ENCODE measurements around the gene DGKI.
"Not testable (repeated sequence)": the region's sequence is repeated elsewhere in the genome, so short reads cannot be mapped to it uniquely, and the experiment has no call there.

The DGKI gene

DNA sequence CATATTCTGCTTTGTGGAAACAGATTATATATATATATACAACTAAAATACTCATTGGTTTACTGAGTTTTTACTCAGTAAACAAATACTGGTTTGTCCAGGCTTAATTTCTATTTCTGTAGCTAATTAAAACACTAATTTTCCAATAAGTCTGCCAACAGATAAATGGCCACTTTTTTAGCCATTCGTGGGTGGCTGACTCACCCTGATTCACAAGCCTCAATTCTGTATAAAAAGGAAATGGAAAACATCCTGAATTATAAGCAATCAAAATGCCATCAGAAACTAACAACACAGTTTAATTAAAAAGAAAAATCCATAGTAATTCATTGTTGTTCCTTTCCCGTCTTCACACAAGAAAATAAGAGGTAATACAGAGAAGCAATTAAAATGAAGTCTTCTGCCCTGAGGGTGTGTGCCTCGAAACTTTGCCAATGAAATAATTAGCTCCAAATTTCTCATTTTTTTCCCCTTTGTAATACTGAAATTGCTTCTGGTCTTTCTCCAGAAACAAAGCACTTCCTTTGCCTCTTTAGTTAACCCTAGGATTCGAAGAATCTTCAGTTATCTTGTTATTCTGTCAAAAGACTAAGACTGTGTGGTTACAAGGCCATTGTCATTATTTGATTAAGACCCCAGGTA, 384.6 kb downstream of the DGKI start:
- DNase-seq, result no peak

DNA sequence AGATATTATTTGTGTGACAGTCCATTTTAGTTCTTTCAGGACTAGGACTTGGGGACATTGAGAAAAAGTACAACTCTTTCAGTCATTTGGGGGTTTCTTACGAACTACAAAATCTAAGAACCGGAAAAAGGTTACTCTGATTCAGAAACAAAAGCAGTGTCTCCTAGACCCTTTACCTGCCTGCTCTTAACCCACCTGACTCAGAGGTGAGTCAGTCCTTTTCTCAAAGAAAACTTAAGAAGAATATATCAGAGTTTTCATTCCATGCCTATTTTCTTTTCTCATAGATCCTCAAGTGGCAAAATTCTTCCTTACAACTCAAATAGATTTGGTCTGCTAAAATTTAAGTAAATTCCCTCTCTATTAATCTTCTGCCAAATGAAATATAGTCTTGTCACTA, 388.4 kb downstream of the DGKI start:
- DNase-seq, result no peak

DNA sequence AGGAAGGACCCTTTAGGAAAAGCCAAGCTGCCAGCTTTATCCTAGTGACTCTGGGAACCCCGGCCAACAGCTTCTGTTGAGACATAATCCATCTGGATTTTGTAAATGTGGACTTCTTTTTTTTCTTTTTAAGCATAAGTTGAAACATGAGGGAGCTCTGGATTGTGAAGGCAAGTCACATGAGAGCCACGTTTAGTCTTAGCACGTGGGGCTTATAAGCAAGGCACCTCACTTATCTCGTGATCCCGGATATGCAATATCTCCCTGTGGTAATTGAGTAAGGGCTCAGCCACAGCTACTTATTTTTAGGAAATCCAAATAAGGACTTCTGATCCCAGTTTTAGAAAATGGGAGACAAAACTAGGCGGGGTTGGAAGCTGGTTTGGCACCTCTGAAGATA, 392.0 kb downstream of the DGKI start:
- DNase-seq, result no peak

DNA sequence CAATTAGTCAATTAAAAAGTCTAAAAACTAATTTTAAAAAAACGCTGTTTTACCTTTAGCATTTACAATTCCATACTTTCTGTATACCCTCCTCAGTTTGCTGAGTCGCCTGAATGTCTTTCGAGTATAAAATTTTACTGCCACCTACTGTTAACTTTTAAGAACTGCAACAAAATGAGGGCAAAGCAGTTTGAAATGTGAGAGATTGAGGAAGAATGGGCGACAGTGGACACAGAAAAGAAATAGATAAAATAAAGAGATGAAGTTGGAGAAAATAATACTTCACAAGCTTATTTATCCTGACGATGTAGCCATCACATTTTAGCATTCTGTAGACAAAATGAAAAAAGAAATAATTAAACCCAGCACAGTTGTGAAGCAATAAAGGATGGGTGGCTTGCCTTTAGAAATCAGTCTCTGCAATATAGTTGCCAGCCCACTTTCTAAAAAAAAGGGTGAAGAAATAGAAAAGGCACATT, 392.5 kb downstream of the DGKI start:
- peak in 2 of 14 donors; percentile 16 for DNase-seq

DNA sequence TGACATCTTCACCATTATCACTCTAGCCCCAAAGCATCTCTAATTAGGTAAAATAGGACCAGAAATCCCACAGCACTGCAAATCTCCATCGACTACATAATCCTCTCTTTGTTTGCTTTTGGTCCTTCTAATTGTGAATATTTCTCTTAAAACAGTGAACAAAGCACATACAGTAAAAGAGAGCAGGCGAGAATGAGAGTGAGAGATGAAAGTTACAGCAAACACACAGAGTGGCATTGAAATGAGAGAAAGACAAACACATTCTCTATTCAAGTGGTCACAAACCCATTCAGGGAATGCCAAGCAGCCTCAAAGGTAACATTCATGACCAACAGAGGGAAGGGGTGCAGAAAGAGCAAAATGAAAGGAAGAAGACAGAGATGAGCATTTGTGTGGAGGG, 393.4 kb downstream of the DGKI start:
- DNase-seq, result peak in 3 of 14 donors; percentile 9 to 67 (median 47)

DNA sequence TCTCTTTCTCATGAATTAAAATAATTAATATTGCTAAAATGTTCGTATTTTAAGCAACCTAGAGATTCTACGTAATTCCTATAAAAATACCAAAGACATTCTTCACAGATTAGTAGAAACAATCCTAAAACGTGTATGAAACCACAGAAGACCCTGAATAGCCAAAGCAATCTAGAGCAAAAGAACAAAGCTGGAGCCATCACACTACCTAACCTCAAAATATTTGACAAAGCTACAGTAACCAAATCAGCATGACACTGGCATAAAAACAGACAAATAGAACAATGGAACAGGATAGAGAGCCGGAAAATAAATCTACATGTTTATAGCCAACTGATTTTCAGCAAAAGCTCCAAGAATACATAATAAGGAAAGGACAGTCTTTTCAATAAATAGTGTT, 397.8 kb downstream of the DGKI start:
- no peak for DNase-seq

DNA sequence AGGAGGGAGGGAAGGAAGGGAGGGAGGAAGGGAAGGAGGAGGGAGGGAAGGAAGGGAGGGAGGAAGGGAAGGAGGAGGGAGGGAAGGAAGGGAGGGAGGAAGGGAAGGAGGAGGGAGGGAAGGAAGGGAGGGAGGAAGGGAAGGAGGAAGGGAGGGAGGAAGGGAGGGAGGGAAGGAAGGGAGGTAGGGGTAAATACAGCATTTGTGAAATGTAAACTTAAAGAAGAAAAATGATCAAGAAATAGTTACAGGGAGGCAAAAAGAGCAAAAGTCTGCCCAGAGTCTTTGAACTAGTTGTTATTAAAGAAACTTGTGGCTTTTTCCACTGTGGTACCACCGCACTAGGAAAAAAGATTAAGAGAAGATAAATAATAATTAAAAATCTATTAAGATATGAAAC, 398.2 kb downstream of the DGKI start:
- DNase-seq, result not testable (repeated sequence)

DNA sequence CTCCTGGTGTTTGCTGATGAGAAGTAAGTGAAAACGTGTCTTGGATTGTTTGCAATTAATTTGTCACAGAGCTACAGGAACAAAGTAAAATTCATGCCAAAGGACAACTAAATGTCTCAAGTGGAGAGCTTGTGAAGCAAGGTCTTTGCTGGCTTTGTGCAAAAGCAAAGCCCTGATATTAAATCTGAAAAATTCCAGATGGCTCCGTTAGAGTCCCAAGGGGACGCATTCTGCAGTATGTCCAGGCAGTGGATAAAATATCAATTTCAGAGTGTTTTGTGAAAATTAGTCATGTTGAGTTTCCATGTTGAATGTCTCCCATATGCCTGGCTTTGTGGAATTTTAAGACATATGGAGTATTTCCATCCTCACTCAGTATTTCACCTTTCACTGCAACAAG, 400.7 kb downstream of the DGKI start:
- DNase-seq, result no peak

DNA sequence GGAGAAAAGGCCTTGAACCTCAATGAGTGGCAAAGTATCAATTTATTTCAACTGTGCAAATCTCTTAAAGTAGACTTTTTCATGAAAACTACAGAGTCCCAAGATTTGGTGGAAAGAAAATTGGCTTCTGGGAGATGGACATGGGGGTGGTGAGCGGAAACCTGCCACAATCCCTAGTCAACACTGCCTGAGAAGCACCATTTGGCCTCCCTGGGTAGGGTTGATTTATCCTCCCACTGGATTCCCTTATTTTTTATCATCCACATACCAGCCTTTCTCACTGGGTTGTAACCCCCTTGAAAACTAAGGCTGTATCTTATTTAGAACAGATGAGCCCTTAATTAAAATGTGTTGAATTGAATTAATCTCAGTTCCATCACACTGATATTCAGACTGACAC, 401.5 kb downstream of the DGKI start:
- no peak for DNase-seq

DNA sequence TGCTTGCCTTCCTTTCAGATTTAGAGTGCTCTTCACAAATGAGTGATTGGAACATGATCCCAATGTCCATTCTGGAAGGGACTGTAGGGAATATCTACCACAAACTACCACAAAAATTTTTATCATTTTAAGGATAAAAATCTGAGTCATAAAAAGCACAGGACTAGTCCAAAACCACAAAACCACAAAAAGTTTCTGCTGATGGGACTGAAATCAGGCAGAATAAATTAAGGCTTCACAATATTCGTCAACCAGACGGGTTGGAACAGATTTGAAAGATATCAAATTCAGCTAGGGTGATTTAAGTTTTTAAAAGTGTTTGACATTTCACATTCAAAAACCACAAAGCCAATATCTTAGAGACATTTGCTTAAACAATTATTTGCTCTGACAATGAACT, 403.2 kb downstream of the DGKI start:
- no peak for DNase-seq

DNA sequence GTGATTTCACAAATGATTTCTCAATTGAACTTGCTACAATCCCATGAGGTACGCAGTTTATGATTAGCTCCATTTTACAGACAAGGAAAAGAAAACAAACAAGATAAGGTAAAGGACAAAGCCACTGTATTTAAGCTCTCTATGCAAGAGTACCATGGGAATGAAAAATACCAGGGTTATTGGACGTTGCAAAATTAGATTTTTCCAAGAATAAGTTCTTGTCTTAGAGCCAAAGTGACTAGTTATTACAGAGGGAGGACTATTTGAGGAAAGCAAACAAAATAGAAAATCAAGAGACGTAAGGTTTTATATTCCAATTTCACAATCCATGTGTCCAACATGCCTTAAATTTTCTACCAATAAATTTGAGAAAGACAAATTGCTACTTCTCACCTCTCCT, 405.3 kb downstream of the DGKI start:
- DNase-seq, result no peak

DNA sequence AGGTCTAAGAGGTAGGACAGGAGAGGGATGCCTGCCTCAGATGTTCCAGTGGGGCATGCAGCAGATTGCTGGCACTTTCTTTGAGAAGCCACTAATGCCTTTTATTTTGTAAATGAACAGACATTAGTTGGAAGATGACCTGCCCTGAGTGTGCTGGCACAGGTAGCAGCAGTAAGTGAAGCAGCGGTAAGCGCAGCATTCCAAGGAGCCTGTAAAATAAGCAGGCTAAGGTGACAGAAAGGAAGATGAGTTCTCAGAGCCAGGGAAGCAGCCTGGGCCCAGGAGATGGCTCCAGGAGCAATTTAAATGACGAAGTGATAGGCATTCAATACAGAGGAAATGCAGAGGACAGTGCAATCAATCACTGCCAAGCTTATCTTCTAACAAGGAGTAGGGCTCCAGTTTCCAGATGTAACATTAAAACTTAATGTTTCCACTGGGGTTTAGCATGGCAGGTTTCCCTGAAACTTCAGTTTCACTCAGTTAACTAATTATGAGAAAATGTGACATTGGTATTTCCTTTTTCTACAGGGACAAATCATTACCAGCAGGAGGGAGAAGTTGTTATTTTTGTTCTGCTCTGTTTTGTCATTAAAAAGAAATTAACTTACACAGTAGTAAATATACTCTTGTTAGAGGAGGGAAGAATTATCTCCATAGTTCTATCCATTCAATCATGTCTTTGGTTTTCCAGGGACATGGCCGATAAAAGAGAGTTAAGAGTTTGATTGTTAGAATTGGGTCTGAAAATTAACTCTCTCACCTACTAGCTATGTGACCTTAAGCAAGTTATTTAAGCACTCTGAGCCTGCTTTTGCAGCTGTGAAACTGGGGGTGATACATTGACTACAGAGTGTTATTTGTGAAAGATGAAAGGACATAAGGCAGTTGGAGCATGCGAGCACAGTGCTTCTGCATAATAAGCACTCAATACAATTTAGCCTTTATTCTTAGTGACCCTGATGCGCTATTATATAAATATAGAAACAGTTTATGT, 406.6 kb downstream of the DGKI start:
- DNase-seq, result no peak

DNA sequence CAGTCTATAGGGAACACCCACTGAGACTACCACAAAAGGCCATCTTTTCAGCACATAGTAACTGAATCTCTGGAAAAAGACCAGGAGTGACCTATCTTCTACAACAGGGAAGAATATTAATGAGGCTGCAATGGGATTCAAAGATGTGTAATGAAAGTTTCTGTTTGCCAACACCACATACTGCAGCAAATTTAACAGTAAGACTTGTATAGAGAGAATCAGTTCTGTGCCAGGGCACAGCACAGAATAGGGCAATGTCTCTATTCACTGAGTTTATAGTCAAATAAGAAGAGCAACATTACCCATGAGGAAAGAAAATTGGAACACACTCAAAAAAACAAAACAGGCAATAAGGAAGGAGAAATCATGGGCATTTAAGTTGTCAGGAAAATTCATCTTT, 411.8 kb downstream of the DGKI start:
- no peak for DNase-seq

DNA sequence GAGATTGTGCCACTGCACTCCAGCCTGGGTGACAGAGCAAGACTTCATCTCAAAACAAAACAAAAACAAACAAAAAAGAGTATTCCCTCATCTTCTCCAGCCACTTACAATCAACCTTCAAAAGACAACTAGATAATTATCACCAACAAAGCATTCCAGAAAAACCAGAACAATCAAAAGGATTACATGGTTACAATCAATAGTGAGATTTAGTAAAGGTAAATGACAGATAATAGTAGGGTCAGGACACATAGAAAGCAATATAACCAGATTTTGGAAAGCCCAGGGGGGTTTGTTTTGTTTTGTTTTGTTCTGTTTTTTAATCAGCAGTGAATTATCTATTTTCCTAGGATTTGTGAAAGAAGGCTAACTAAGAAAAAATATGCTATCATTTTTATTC, 412.2 kb downstream of the DGKI start:
- DNase-seq, result no peak

DNA sequence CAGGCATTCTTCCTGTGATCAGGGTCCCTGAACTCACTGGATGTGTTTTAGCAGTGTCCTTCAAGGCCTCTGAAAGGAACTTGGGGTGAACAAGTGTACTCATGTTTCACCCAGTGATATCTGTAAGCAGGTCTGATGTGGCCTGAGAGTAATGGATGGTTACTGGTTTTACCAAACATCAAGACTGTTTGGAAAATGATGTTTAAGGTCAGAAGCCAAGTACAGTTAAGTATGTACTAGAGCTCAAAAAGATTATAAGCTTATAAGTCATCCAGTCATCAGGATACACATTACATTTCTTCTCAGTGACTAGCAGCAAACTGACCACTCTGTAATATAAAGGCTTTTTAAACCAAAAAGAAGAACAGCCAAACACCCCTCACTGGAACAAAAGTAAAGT, 423.5 kb downstream of the DGKI start:
- no peak for DNase-seq

DNA sequence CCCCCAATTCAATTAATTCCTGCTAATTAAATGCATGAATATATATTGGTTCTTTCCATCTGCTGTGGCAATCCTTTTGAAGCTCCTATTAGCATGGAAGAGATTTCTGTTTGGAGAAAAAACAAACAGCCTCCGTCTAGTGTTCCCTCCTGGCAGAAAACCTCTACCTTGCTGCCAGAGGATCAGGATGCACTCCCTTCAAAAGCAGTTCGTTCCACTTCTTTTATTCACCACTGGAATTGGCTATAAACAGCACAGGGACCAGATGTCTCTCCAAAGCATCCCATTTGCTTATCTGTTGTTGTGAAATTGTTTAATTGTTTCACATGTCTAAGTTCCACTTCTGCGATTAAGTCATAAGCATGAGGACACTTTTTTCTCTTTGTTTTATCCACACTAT, 425.4 kb downstream of the DGKI start:
- no peak for DNase-seq

DNA sequence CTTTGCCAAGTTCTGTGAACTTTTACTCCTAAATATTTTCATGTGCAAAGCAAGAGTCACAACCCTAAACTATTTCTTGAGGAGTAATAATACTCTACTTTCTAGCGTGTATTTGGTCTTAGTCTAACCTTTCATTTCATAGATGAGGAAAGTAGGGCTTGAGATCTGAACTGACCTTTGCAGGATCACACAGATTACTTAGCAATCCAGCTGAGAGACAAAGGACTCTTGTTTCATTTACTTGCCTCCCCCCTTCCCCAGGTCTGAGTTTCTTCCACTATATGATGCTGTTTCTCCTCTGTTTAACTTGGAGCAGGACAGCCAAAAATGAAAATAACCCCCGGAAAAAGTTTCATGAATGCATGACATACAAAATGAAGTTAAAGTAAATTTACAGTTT, 427.9 kb downstream of the DGKI start:
- DNase-seq, result no peak

DNA sequence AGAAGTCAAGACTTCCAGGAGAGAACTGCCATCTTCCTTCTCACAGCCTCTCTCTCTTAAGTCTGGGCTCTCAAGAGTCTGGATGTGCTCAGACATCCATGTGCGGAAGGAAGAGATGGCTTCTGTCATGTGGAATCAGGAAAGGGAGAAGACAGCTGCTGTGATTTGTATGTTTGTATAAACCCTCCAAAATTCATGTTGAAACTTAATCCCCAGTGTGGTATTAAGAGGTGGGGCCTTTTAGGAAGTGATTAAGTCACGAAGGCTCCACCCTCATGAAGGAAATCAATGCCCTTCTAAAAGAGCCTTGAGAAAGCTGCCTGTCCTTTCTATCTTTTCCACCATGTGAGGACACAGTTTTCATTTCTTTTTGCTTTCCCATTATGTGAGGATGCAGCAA, 429.3 kb downstream of the DGKI start:
- no peak for DNase-seq

DNA sequence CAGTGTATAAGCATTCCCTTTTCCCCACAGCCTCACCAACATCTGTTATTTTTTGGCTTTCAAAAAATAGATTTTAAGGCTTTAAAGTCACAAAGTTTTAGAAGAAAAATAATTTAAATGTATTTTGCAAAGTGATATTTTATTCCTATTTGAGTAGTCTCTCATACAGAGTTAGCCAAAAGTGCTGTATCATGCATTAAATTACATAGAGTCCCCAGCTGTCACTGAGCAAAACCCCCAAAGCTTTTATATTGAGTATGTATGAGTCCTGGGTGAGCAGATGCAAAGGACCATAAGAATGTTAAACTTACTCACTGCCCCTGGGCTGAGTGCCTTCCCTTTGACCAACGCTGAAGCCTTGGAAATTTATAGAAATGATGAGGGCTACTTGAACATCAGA, 432.9 kb downstream of the DGKI start:
- no peak for DNase-seq

DNA sequence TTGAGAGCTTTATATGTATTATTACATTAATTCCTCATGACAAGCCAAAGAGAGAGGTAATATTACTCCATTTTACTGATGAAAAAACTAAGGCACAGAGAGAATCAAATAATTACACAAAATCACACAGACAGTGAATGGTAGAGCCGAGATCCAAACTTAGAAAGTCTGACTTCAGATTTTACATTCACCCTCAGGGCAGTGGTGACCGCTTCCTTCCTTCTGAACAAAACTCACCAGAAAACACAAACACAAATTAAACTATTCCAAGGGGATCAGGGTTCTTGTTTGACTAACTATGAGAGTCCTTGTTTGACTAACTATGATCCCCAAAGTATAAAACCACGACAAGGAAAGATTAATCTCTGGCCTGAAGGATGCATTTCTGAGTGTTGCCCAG, 435.3 kb downstream of the DGKI start:
- no peak for DNase-seq

DNA sequence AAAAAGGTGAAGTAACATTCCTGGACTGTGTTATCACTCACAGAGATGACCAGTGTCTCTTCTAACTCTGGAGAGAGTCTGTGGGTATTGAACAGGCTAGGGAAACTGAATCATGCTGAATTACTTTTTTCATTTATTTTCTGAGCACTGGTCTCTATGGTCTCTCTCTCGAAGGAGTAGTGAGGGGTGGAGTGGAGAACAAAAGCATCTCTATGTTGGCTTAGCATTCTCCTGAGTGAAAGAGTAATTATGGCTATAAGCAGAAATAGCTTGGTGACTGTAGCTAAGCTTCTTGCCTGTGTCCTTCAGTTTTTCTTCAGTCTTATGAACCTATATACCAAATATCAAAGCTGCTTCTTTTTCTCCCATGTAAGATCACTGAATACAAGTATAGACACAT, 438.6 kb downstream of the DGKI start:
- peak in 1 of 14 donors; percentile 37 for DNase-seq

DNA sequence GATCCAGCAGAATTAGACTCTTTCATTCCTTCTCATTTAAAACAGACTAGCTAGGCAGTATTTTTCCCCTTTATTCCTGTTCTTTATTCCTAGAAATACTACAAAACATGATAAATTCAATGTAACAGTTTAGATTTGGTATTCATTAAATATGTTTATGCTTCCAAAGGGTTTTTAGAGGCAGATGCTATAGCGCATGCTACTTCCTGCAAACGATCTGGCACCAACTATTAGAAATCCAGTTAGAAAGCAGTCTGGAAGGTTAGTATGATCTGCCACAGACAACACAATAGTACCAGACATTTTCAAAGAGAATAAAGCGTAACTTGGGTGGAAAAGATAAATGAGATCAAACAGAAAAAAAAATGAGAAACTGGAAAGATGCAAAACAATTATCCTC, 439.7 kb downstream of the DGKI start:
- no peak for DNase-seq

DNA sequence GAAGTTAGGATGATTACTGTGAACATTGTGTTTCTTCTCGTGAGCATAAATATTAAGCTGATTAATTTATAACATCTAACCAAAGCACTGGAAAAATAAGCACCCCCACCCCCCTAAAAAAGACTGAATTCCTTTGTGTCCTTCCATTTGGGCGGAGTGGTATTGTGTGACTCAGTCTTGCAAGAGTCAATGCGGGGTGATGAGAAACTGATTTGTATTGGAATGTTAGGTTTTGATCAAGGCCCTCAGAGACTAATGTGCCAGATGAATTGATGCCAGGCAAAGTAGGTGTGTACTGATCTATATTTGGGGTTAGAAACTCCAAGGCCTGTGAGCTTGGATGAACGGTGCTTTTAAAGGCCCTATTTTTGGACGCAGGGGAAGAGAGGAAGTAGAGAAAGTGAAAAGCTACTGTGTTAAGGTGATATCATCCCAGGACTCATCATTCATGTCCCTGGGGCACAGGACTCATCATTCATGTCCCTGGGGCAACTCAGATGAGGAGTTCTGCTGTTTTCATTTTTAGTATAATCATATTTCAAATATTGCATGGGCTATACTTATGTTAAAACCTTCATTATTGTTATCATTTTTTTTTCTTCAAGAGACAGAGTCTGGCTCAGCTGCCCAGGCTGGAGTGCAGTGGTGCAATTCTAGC, 442.0 kb downstream of the DGKI start:
- DNase-seq, result no peak
